GM12874 (cell line): Measurements from ENCODE around the gene HEPACAM2.

Experiments
- TF ChIP-seq, protein P1 (sequence below): IDR thresholded peaks from 2 replicates; pipeline ENCODE4 v1.5.1; 2011; ENCODE audit warnings: low read depth, mild to moderate bottlenecking, control low read depth, low read length, moderate library complexity; ENCODE audit not compliant: insufficient read depth

The HEPACAM2 gene

DNA sequence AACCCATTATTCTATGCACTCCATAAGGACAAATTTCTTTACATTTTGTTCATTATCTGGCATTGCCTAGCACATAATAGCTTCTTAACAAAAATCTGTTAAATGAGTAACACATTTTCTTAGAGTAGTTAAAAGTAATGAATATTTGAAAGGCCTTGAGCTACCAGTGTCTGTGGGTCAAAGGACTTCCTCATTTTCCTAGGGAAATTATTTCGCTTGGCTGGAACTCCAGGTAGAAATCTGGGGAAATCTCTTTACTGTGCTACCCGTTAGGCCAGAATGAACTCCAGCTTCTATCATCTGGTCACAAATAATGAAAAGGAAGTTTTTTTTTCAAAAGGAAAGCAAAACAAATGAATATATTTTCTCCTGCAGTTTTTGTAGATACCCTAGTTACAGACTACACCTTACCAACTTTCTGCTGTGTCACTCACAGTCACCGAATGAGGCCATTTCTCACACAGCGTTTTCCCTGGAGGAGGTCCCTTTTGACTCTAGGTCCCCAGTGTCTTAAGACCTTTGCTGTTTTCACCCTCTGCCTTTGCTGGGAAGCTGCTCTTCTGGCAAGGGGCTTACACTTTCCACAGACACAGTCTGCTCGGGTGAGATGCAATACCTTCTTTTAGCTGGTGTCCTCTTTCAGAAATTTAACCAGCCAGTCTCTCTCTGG lies 79.7 kb downstream of the HEPACAM2 start:
- TF ChIP-seq, protein P1, sequence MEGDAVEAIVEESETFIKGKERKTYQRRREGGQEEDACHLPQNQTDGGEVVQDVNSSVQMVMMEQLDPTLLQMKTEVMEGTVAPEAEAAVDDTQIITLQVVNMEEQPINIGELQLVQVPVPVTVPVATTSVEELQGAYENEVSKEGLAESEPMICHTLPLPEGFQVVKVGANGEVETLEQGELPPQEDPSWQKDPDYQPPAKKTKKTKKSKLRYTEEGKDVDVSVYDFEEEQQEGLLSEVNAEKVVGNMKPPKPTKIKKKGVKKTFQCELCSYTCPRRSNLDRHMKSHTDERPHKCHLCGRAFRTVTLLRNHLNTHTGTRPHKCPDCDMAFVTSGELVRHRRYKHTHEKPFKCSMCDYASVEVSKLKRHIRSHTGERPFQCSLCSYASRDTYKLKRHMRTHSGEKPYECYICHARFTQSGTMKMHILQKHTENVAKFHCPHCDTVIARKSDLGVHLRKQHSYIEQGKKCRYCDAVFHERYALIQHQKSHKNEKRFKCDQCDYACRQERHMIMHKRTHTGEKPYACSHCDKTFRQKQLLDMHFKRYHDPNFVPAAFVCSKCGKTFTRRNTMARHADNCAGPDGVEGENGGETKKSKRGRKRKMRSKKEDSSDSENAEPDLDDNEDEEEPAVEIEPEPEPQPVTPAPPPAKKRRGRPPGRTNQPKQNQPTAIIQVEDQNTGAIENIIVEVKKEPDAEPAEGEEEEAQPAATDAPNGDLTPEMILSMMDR: no peak

DNA sequence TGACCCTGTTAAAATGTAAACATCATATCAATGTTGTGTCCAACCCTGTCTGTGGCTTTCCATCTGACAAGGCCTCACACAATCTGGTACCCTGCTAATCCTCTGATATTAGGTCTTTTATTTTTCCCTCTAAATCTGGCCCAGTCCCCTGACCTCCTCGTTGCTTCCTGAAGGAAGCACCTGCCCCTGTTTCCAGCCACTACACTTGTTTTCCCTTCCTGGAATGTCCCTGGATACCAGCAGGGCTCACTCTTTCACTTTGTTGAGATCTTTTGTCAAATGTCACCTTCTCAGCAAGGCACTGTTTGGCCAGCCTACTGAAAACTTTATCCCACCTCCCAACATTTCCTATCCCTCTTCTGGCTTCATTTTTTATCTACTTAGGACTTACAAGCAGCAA lies 80.2 kb downstream of the HEPACAM2 start:
- TF ChIP-seq, protein P1: no peak

DNA sequence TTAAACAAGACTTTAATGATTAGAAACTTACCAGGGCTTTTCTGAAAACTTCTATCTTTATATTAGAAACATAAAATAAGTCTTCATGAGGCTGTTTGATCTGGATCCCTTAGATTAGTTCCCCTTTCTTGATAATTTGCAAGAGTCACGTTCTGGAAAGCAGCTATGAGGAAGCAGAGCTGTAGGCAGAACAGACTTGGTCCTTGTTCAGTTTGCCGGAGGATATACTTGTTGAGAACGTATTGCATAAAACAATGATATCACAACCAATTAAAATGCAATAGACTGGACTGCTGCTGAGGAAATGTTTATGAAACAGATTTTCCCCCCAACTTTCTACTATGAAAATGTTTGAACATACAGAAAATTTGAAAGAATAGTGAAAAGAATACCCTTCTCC lies 80.9 kb downstream of the HEPACAM2 start:
- TF ChIP-seq, protein P1: no peak

DNA sequence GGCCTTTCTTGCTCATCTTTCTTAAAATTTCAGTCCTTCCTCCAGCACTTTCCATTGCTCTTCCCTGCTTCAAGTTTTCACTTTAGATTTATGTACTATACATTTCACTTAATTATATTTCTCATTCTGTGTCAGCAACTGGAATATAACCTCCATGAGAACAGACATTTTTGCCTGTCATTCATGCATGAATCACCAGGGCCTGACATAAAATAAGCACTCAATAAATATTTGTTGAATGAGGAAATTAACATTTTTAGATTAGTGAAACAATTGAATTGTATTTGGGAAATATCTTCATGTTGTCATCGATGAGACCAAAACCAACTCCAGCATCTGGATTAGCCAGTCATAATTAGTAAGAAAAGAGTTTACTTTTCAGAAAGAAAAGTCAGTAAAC lies 84.1 kb downstream of the HEPACAM2 start:
- TF ChIP-seq, protein P1: no peak

DNA sequence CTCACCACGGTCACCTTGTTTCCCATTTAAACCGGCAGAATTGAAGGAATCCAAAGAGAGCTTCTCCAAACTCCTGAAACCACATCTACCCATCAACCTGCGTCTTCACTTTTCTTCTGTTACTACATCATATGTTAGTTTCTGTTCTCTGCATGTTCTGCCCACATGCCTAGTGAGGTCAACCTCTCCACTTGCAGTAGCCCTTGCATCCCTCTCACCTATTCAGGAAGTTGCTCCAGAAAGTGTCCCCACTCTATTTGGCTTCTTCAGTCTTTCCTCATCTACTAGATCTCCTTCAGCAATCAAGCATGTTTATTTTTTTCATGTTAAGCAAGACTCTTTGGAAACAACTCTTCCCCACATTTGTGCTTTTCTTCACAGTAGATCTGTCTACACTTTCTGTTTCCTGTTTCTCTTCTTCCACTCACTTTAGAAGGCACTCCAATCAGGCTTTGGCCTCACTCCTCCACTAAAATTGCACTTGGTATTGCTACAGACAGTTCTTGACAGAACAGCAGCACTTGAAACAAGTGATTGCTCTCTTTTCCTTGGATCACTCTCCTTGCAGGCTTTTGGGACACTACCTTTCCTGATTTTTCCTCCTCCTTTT lies 85.6 kb downstream of the HEPACAM2 start:
- TF ChIP-seq, protein P1: no peak

DNA sequence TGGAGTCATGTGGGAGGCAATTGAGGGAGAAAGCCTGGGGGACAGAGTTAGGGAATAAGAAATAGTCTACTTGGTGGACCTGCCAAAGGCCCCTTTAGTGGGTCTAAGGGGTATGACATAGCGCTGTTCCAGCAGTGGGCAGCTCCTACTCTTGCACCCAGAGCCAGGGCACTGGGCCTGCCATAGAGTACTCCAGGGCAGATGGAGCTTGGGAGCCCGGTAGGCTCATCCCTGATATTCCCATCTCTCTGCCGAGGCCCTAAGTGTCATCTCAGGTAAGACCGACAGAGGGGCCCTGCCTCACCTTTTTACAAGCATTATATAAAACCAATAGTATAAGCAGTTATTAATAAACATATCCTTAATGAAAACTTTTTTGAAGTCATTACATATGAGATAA lies 87.7 kb downstream of the HEPACAM2 start:
- TF ChIP-seq, protein P1: no peak
